Endothelial cell of umbilical vein (primary cell): Measurements from ENCODE around the gene MAGEA11. TPM values are rescaled to one million over a fixed set of nuclear protein-coding genes. Genes with fewer than 3 reads are reported as not detected.
"Not testable (repeated sequence)": the region's sequence is repeated elsewhere in the genome, so short reads cannot be mapped to it uniquely, and the experiment has no call there.

ENCODE experiments used
- BruUV-seq: library from RNA; stranded (reverse); fragments of 400-500 nt; replicated peaks from 2 replicates; lab custom pipeline; 2021; lab: Mats Ljungman, UMichigan
- CTCF ChIA-PET: fragments of 300-600, 350-600 bp; sonication (Branson Sonifier 250); formaldehyde crosslinking; loops from one replicate; lab custom pipeline; 2021; ENCODE audit warnings: antibody characterized with exemption, inconsistent platforms; lab: Charles Lee
- POLR2A ChIA-PET: fragments of 300-600, 350-600 bp; sonication (Branson Sonifier 250); formaldehyde crosslinking; loops from one replicate; lab custom pipeline; 2021; ENCODE audit warnings: antibody characterized with exemption, inconsistent platforms; lab: Charles Lee
- DNase-seq: peaks from one replicate; pipeline ENCODE4 v3.0.0-alpha.2; 2011; ENCODE audit warnings: low read depth, low spot score
- FAIRE-seq: peaks from 2 replicates; lab custom pipeline; 2011; peaks lifted over from hg19 to GRCh38; lab: Jason Lieb, UNC
- H2AFZ ChIP-seq: 2 replicates; pipeline ENCODE4 v1.6.0; 2012; ENCODE audit warnings: low read depth, low read length, control low read depth, inconsistent platforms
- H3K27ac ChIP-seq: 2 replicates; pipeline ENCODE4 v1.5.1; 2011; ENCODE audit warnings: low read depth, mild to moderate bottlenecking, control low read depth, low read length, moderate library complexity; ENCODE audit not compliant: insufficient read depth
- H3K27me3 ChIP-seq, 2 experiments: 2 replicates each; pipeline versions ENCODE4 v1.6.0 to v1.6.1; 2011; ENCODE audit warnings: low read length in 2 of 2, mixed read lengths in 1 of 2; ENCODE audit not compliant: control insufficient read depth in 2 of 2, insufficient read depth in 2 of 2
- H3K36me3 ChIP-seq, 2 experiments: 2 replicates in 1 of 2; 3 replicates in 1 of 2; pipeline ENCODE4 v1.5.1; 2011; ENCODE audit warnings: low read length in 2 of 2, mild to moderate bottlenecking in 1 of 2, moderate library complexity in 1 of 2; ENCODE audit not compliant: control insufficient read depth in 2 of 2, insufficient read depth in 2 of 2; ENCODE audit errors: extremely low read depth in 1 of 2
- H3K4me1 ChIP-seq: 3 replicates; pipeline ENCODE4 v1.5.1; 2011; ENCODE audit warnings: mild to moderate bottlenecking, low read length; ENCODE audit not compliant: control insufficient read depth, insufficient read depth; ENCODE audit errors: extremely low read depth
- H3K4me2 ChIP-seq: 2 replicates; pipeline ENCODE4 v1.6.1; 2011; ENCODE audit warnings: low read length, control low read depth, mixed read lengths; ENCODE audit not compliant: insufficient read depth
- H3K4me3 ChIP-seq, 3 experiments: fragments of 200-600 bp in 1 of 3; sonication (generic), shearing (Covaris generic) in 1 of 3; replicated peaks in 1 of 3; 2 replicates each; pipeline ENCODE4 v1.5.1; 2011 to 2016; ENCODE audit warnings: control low read depth in 3 of 3, low read length in 3 of 3, mild to moderate bottlenecking in 2 of 3, inconsistent platforms in 1 of 3, low read depth in 1 of 3, moderate library complexity in 1 of 3; ENCODE audit not compliant: insufficient read depth in 1 of 3
- H3K79me2 ChIP-seq: 2 replicates; pipeline ENCODE4 v1.6.0; 2012; ENCODE audit warnings: low read length, inconsistent platforms; ENCODE audit not compliant: control insufficient read depth, insufficient read depth
- H3K9ac ChIP-seq: replicated peaks from 2 replicates; pipeline ENCODE3; 2011; ENCODE audit warnings: low read length, control low read depth; ENCODE audit not compliant: insufficient read depth; ENCODE audit errors: extremely low read depth
- H3K9me1 ChIP-seq: replicated peaks from 3 replicates; pipeline ENCODE4 v1.6.0; 2011; ENCODE audit warnings: mild to moderate bottlenecking, low read length; ENCODE audit not compliant: control insufficient read depth, insufficient read depth; ENCODE audit errors: extremely low read depth
- H3K9me3 ChIP-seq: replicated peaks from 2 replicates; pipeline ENCODE4 v1.5.1; 2012; ENCODE audit warnings: low read length, inconsistent platforms; ENCODE audit not compliant: control insufficient read depth, insufficient read depth
- H4K20me1 ChIP-seq: replicated peaks from 2 replicates; pipeline ENCODE3; 2011; ENCODE audit warnings: mild to moderate bottlenecking, low read length; ENCODE audit not compliant: control insufficient read depth, insufficient read depth; ENCODE audit errors: extremely low read depth
- CTCF ChIP-seq, 2 donors: IDR thresholded peaks; 1 replicate in 1 of 2; 2 replicates in 1 of 2; pipeline ENCODE4 v1.5.1; 2011; ENCODE audit warnings: low read length in 2 of 2, mild to moderate bottlenecking in 2 of 2, moderate library complexity in 2 of 2, control low read depth in 1 of 2, inconsistent platforms in 1 of 2, low read depth in 1 of 2; ENCODE audit not compliant: insufficient read depth in 1 of 2; ENCODE audit errors: extremely low read depth in 1 of 2
- EZH2 ChIP-seq: IDR thresholded peaks from 2 replicates; pipeline ENCODE4 v1.6.1; 2012; ENCODE audit warnings: borderline replicate concordance, low read depth, mild to moderate bottlenecking, moderate library complexity, low read length, inconsistent platforms; ENCODE audit not compliant: severe bottlenecking
- FOS ChIP-seq: IDR thresholded peaks from 2 replicates; pipeline ENCODE4 v1.6.1; 2011; ENCODE audit warnings: mild to moderate bottlenecking, low read length, moderate library complexity, borderline replicate concordance; ENCODE audit not compliant: insufficient read depth
- GATA2 ChIP-seq: IDR thresholded peaks from 2 replicates; pipeline ENCODE4 v1.7.0; 2011; ENCODE audit warnings: low read depth, mild to moderate bottlenecking, moderate library complexity, mixed read lengths, low read length; ENCODE audit not compliant: insufficient read length, insufficient read depth
- JUN ChIP-seq: IDR thresholded peaks from 2 replicates; pipeline ENCODE4 v1.6.1; 2011; ENCODE audit warnings: borderline replicate concordance, low read depth; ENCODE audit not compliant: insufficient read length, insufficient read depth
- MAX ChIP-seq: IDR thresholded peaks from 2 replicates; pipeline ENCODE4 v1.6.1; 2011; ENCODE audit not compliant: insufficient read depth, insufficient read length
- MYC ChIP-seq: IDR thresholded peaks from one replicate; pipeline ENCODE4 v1.6.1; 2011; ENCODE audit warnings: mild to moderate bottlenecking, low read depth, low read length
- POLR2A ChIP-seq: IDR thresholded peaks from 2 replicates; pipeline ENCODE4 v1.6.1; 2012; ENCODE audit warnings: low read depth, mild to moderate bottlenecking, control low read depth, low read length
- POLR2AphosphoS5 ChIP-seq: IDR thresholded peaks from 2 replicates; pipeline ENCODE4 v1.6.1; 2012; ENCODE audit warnings: low read depth, mild to moderate bottlenecking, control low read depth, low read length, moderate library complexity; ENCODE audit not compliant: insufficient read depth
- dilution Hi-C: fragments of 300-500 bp; cut with MboI; formaldehyde crosslinking; loops from one replicate; pipeline ENCODE4 v1.15.0; 2019; ENCODE audit warnings: low sequenced_read_pairs; ENCODE audit not compliant: extremely low pct_ligation_motif_present
- intact Hi-C: fragments of 100-400 bp; cut with micrococcal nuclease; formaldehyde crosslinking; loops from one replicate; pipeline ENCODE4 v1.10.0; 2022
- polyA plus RNA-seq, 4 experiments: library from polyadenylated mRNA; depleted of rRNA in 3 of 4; stranded (reverse) in 3 of 4; unstranded in 1 of 4; fragments of >200 nt; gene quantifications; 2 replicates each; pipeline versions ENCODE4 v1.2.1 to v1.2.3, GENCODE V29; 2011 to 2012; ENCODE audit warnings: missing spikeins in 1 of 4
- total RNA-seq: library from RNA; stranded (reverse); gene quantifications from 2 replicates; pipeline ENCODE4 v1.2.3, GENCODE V29; 2021

The MAGEA11 gene
- total and polyA plus RNA-seq, 2 donors (not counting 3 experiments of a cell fraction or from before 2014, with no cell fraction given): not detected

GRCh38 chrX:149720021-149720689 lies 8.3 kb downstream of the MAGEA11 start:
- H3K27me3 ChIP-seq: peaks cover 0 to 3% of the 10 kb centered on the region in 2 experiments
- no peaks in the 10 kb centered on the region for H3K36me3 ChIP-seq
- intact Hi-C loops: no loop called here
- ChIA-PET POLR2A (no interaction called here), CTCF (no interaction called here)
- H3K4me1 ChIP-seq: no peaks in the 10 kb centered on the region
- no peak overlapping the region for H2AFZ ChIP-seq
- FAIRE-seq (no peak), DNase-seq (no peak)
- H3K9ac ChIP-seq: no peak overlapping the region
- no peaks in the 10 kb centered on the region for H3K79me2 ChIP-seq
- no TSS peak for BruUV-seq
- H3K27ac ChIP-seq: no peak overlapping the region
- TF ChIP-seq MAX (no peak), GATA2 (no peak), MYC (no peak), JUN (no peak), CTCF (IDR thresholded peaks at IDR 0.05; ENCODE audit: extremely low read depth in 1 of 2, insufficient read depth in 1 of 2, low read depth in 1 of 2, low read length in 2 of 2) (no peak), POLR2A (no peak), POLR2AphosphoS5 (no peak), FOS (no peak), EZH2 (no peak)
- H3K4me3 ChIP-seq: no peak overlapping the region
- H3K9me3 ChIP-seq: no peaks in the 10 kb centered on the region
- dilution Hi-C loops: no loop called here
- H3K4me2 ChIP-seq: no peak overlapping the region
- no peaks in the 10 kb centered on the region for H4K20me1 ChIP-seq
- H3K9me1 ChIP-seq: no peaks in the 10 kb centered on the region

GRCh38 chrX:149721241-149721640 lies 9.4 kb downstream of the MAGEA11 start:
- intact Hi-C loops, DNase-seq, H3K9me1 ChIP-seq, BruUV-seq, POLR2A ChIA-PET, H3K4me3 ChIP-seq, FAIRE-seq, H4K20me1 ChIP-seq, H2AFZ ChIP-seq, H3K27ac ChIP-seq, H3K9ac ChIP-seq, H3K79me2 ChIP-seq, H3K36me3 ChIP-seq, dilution Hi-C loops, H3K4me2 ChIP-seq, H3K27me3 ChIP-seq, H3K4me1 ChIP-seq, H3K9me3 ChIP-seq, CTCF ChIA-PET: not testable (repeated sequence)
